Measurements from ENCODE around the gene POC1B.

POC1B gene

DNA sequence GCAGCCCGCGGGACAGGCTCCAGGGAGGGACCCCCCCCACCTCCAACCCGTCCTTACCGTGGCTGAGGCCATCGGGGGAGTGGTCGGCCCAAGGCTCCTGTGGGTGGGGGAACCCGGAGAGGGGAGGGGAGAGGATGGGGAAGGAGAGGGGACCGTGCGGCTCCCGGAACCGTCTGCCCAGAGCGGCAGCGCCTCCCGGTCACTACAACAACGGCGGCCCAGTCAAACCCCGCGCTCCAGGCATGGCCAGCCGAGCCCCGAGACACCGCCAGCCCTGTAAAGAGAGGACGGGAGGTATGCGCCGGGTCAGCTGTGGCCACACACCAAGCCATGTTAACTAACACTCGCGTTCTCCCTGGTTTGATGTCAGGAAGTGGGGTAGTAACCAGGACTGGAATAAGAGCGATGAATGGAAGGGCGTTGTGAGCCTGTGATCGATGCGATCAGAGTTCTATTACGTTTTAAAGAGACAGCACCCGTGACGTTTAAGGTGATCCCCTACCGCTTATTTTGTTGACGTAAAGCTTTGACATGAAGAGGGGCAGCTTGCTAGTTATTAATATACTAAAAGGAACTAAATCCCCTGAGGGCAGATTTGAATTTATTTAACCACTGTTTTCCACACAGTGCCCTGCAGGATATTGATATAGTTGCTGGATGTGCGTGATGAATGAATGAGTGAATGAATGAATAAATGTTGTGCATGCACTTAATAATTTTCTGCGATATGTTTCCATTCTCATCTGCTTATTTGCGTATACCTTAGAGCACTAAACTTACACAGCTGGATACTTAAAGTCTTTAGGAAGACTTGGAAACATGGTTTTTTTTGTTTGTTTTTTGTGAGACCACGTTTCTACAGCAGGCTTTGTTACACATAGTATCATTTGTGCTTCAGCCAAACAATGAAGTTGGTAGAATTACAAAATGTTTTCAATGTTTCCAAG is at the start of gene POC1B:
Gene POC1B (minus strand): TSS at position 224 of the 947 bp plus-strand sequence. CDS start 152 bp downstream, at position 72.
- peak; percentile 87 for DNase-seq

- DNase-seq: no peak
Measured at GRCh38 chr12:89575374-89575773, 49.5 kb upstream of the POC1B start.

- no peak for DNase-seq
Measured at GRCh38 chr12:89574736-89575208, 48.9 kb upstream of the POC1B start.

DNA sequence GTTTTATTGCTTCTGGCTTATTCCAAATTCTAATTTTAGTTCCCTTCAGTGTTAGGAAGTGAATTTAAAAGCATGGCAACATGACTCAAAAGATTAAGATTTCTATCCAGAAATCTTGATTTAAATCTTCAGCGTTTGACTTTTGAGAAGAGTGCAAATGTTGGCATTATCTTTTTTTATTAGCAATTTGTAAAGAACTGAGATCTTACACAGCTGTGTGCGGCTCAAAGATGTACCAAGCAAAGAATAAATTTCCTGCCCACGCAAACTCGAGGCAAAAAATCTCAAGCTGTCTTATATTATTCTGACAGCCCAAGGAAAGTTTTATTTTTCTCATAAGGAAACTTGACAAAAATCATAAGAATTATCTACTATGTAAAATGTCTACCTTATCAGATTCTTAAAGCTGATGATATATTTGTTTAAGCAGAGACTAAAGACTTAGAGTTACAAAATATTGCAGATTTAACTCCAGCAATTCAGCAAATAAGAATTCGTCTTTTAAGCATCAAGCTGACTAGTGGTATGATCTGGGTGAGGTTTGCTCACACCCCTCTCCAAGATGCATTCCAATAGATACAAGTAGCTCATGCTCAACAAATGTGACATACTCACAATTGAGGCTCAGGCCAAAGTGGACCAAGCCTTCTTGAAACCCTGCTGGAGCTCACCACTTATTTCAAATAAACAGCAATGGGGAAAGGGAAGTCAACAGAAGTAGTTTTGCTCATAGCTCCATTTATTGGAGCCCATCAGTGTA is 47.4 kb upstream of the POC1B start:
- no peak for DNase-seq

GRCh38 chr12:89571491-89572195 is 45.8 kb upstream of the POC1B start:
- no peak for DNase-seq

GRCh38 chr12:89568484-89568883 is 42.6 kb upstream of the POC1B start:
- DNase-seq: no peak

GRCh38 chr12:89567691-89568239 is 41.9 kb upstream of the POC1B start:
- DNase-seq: no peak

DNA sequence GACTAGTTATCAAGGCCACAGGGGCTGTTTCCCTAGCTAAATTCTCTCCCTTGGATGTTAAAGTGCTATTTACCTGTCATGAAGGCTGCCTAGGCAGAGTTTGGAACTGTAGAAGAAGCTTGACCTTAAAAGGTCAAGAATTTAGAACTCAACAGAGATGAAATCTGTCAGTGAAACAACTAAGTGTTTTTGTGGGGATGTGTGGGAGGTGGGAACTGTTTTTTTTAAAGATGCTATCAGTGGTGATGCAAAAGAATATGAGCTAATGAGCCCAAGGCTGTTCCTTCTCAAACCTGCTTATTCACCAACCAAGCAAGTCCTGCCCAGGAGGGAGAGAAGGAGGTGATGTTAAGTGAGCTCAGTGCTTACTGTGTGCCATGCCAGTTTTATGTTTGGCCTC is 40.8 kb upstream of the POC1B start:
- DNase-seq: no peak

DNA sequence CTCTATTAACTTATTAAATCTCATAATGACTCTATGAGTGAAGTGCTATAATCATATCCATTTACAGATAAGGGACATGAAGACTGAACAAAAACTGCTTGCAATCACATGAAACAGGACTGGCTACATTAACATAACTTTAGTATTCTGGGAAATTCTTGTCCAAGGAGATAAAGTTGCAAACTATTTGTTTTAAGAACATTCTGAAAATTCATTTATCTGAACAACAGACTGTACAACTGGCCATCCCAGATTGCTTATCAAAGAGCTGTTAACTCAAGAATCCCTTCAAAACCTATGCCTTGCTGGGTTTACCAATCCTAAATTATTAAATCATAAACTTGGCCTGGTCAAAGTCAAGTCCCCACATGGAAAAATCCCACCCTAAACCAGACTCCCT is 39.2 kb upstream of the POC1B start:
- no peak for DNase-seq

DNA sequence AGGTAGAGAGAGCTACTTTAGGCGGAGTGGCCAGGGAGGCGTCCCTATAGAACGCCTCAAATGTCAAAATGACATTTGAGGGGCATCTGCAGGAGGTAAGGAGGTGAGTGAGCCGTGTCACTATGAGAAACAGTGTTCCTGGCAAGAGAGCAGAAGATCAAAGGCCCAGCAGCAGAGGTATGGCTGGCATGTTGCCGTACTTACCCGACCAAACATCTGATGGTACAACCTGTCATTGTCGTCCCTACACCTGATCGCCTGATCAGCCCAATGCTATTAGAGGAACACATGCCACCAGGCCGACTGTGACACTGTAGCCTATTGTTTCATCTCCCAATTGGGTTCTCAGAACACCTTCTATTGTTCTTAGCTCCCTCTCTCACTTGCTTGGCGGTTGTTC is 33.9 kb upstream of the POC1B start:
- DNase-seq: no peak

DNA sequence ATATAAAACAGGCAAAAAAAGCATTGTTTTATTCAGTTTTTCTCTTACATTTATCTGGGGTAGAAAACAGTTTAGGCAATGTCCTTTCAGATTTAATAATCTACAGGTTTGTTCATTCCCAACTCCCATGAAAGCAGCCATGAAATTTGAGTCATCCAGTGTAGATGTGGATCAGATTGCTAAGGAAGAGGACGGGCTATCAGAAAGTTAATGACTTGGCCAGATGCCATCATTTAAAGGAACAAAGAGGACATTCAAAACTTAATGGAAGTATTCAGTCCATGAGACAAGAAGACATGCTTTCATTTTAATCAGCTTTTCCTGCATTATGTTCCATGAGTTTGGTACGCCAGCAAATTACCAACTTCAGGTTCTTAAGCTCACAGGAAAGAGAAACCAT is 31.1 kb upstream of the POC1B start:
- no peak for DNase-seq

DNA sequence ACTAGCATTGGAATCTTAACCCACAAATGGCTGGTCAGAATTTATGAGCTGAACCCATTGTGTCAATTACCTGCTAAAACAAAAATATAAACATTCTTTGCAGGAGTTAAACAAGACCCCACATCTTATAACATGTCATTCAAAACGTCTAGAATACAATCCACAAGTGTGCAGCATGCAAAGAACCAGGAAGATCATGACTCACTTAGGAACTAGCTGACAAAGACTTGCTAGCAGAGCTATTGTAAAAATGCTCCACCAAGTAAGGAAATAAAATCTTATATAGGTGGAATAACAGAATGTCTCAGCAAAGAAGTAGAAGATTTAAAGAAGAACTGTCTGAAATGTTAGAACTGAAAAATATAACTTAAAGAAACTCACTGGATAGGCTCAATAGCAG is 26.5 kb upstream of the POC1B start:
- DNase-seq: no peak

DNA sequence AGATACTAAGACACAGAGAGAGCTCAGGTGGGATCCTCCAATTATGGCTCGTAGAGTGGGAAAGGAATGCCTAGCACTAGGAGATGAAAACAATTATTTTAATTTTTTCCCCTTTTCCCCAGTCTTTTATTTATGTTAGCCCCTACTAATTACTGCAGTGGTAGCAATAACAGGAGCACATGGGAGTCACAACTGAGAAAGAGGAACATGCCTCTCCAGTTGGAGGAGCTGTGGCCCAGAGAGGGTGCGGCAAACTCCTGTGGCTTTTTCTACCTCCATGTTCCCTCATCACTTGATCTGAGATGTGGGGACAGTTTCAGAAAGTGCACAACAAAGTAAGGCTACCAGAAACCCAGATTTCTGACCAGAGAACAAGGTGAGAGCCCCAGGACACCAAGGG is 25.9 kb upstream of the POC1B start:
- DNase-seq: no peak

GRCh38 chr12:89547101-89547500 is 21.3 kb upstream of the POC1B start:
- no peak for DNase-seq

DNA sequence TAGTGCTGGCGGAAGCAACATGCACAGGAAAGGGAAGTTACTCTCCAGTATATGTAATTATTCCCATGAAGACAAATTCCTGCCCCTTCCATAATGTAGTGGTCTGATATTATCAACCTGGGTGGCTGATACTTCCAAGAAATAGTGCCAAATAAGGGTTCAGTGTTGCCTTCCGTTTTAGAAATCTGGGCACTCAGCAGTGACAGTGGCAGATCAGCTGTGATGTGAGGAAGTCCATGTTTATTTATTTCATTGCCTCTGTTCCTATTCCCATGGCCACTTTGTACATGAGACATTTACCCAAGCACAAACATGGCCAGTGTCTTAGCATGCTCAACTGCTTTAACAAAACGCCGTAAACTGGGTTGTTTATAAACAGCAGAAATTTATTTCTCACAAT is 20.3 kb upstream of the POC1B start:
- DNase-seq: no peak

- DNase-seq: peak; percentile 44
Measured at GRCh38 chr12:89544681-89545184, 18.9 kb upstream of the POC1B start.

GRCh38 chr12:89544022-89544421 is 18.2 kb upstream of the POC1B start:
- DNase-seq: no peak

- peak; percentile 38 for DNase-seq
Measured at GRCh38 chr12:89542912-89543592, 17.2 kb upstream of the POC1B start.

- DNase-seq: no peak
Measured at GRCh38 chr12:89542236-89542635, 16.4 kb upstream of the POC1B start.

DNA sequence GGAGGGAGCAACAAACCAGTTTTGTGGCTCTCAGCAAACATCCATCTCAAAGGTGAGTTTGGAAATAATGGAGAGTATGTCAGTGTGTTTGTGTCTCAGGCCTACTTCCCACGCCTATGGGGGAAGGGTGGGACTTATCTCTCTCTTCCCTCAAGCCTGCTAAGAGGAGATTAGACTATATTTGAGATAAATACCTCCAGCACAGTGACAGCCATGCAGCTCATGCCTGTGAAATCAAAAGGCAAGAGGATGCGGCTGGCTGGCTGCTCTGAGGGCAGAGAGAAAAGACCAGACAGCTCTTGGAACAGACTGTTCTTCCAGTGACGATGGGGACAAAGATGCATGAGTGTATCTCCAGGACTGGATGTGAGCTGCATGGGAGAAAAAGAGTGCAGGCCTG is 14.7 kb upstream of the POC1B start:
- DNase-seq: no peak

- DNase-seq: no peak
Measured at GRCh38 chr12:89539426-89540223, 13.8 kb upstream of the POC1B start.
